HG03139 (cell line): ENCODE measurements around the gene DNAJB14.

ENCODE experiments used
- ATAC-seq: cut with Tn5 transposase; IDR thresholded peaks from one replicate; pipeline ENCODE4 v1.9.1; 2021; ENCODE audit not compliant: unreplicated experiment

DNAJB14 gene

DNA sequence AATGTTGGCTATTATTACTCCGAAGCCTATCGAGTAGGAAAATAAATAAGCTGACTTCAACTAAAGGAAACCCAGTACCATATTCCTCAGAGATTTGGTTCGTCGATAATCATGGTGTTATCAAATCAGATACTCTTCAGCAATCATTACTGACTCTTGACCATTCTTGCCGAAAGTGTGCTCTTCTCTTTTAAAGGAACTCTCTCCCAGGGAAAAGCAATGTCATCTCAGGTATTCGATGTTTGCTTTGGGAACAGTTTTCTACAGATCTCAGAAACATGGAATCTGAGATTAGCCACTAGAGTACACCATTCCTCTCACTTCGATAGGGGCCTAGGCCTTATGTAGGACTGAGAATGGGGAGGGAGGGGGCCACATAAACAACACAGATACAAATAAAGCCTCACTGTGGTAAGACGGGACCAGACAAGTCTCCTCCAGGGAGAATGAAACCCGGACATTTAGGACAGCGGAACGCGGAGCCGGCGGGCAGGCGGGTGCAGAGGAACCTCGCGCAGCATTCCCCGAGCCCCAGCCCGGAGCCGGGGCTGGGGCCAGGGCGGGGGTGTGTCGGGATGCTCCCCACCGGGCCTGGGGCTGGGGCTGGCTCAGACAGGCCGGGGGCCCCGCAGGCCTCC, 581 bp downstream of the DNAJB14 start:
- ATAC-seq = peak; percentile 0

DNA sequence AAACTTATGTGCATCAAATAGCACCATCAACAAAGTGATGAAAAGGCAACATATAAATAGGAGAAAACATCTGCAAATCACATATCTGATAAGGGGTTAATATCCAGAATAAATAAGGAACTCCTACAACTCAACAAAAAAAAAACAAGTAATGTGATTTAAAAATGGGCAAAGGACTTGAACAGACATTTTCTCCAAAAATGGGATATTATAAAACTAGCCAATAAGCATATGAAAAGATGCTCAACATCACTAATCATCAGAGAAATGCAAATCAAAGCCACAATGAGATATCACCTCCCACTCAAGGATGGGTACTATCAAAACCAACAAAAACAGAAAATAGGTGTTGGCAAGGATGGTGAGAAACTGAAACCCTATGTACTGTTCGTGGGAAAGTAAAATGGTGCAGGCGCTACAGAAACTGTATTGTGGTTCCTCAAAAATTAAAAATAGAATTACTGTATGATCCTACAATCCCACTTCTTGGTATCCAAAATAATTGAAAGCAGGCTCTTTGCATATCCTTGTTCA, 2.4 kb downstream of the DNAJB14 start:
- no peak for ATAC-seq

DNA sequence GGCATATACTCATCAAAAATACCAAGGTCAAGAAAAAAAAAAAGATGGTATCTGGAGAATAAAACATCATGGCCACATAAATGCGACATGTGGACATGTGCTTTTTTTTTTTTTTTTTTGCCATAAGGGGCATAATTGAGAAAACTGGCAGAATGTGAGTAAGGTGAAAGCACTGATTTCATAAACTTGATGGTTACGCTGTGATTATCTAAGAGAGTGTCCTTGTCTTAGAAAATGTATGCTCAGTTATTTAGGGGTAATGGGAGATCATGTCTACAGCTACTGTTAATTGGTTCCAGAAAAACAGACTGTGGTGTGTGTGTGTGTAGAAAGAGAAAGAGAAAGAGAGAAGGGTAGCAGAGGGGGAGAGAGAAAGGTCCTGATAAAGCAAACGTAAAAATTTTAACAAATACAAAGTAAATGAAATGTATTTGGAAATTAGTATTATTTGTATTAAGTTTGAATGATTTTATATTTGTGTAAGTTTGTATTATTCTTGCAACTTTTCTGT, 8.1 kb downstream of the DNAJB14 start:
- ATAC-seq = no peak

DNA sequence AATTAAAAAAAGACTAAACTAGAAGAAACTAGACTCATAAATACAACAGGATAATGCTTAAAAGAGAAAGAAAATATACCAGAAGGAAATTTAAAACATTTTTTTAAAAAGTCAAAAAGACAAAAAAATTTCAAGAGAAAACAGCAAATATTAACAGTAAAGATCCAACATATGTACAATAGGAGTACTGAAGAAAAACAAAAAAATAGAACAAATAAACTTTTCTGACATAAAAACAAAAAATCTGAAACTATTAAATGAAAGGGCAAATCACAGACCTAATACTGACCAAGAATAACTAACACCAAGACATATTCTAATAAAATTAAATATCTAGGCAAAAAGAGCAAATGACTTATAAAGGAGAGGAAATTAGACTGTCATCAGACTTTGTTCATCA, 11.5 kb downstream of the DNAJB14 start:
- no peak for ATAC-seq

DNA sequence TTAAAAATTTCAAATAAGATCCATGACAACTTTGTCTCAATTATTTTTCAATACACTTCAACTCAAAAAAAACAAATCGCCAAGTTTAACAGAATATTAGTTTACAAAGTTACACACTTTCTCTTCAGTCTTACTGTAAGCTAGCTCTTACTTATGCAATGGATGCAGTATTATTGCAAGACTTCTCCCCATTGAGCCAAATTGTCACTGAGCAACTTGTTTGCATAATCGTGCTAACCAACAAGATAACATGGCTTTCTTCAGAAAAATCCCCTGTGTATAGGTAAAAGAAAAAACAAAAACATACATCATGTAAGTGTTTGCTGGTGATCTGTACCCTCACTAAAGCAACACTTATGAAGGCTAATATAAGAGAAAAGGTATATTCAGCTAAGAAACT, 18.9 kb downstream of the DNAJB14 start:
- ATAC-seq = no peak

DNA sequence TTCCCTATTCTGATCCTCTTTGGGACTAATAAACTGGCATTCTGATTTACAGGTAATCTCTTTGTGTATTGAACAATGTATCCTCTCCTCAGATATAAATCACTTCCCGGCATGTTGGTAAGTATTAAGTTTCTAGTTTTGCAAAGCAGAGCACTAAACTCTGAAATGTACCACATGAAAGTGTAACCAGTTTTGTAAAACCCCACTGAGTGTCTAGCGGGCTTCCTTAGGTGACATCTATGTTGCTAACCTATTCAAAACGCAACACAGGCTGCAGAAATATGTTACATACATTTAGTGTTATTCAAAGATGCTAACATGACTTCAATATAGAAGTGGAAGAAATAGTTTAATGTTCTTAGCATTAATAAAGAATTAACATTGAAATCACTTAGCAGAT, 25.2 kb downstream of the DNAJB14 start:
- ATAC-seq = no peak

DNA sequence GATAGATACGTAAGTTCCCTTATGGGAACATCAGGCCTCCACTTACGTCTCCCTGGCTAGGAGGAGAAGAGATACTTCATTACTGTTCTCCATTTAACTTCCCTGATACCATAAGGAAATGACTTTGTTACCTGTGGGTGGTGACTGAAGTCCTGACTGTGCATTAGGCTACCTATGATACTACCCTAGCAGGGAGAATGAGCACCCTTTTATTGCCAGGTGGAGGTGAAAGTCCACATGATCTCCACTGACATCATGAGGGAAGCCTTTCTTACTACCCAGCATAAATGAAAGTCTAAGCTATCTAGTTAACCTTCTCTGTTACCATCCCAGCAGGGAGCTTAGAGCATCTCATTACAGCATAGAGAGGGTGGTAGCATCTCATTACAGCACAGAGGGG, 27.8 kb downstream of the DNAJB14 start:
- ATAC-seq = no peak

DNA sequence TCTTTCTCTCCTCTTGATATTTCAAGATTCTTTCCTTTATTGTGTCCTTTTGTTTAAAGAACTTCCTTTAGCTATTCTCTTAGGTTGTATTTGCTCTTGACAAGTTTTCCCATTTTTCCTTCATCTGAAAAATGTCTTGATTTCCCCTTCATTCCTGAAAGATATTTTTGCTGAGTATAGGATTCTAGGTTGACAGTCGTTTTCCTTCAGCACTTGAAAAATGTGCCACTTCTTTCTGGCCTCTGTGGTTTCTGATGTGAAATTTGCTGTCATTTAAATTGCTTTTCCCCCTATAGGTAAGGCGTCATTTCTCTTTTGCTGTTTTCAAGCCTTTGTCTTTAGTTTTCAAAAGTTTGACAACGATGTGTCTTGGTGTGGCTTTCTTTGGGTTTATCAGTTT, 28.8 kb downstream of the DNAJB14 start:
- no peak for ATAC-seq

DNA sequence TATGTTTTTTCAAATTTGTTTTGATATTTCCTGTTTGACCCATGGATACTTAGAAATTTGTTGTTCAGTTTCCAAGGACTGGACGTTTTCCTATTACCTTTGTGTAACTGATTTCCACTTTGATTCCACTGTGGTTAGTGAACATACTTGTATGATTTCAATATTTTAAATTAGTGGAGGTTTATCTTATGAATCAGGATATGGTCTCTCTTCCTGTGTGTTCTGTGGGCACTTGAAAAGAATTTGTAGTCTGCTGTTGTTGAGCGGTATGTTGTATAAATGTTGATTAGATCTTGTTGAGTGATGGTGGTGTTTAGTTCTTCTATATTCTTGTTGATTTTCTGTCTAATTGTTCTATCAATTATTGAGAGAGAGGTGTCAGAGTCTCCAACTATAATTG, 31.0 kb downstream of the DNAJB14 start:
- ATAC-seq = no peak

DNA sequence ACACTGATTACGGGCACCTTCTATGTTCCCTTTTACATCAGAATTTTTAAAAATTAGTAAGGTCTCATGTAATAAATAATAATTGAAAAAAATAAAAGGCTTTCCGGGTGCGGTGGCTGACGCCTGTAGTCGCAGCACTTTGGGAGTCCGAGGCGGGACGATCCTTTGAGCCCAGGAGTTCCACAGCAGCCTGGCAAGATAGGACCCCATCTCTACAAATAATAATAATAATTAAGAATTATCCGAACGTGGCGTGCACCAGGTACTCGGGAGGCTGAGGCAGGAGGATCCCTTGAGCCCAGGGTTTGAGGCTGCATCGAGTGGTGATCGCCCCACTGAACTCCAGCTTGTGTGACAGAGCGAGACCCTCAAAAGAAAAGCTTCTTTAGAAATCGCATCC, 51.4 kb downstream of the DNAJB14 start:
- no peak for ATAC-seq

DNA sequence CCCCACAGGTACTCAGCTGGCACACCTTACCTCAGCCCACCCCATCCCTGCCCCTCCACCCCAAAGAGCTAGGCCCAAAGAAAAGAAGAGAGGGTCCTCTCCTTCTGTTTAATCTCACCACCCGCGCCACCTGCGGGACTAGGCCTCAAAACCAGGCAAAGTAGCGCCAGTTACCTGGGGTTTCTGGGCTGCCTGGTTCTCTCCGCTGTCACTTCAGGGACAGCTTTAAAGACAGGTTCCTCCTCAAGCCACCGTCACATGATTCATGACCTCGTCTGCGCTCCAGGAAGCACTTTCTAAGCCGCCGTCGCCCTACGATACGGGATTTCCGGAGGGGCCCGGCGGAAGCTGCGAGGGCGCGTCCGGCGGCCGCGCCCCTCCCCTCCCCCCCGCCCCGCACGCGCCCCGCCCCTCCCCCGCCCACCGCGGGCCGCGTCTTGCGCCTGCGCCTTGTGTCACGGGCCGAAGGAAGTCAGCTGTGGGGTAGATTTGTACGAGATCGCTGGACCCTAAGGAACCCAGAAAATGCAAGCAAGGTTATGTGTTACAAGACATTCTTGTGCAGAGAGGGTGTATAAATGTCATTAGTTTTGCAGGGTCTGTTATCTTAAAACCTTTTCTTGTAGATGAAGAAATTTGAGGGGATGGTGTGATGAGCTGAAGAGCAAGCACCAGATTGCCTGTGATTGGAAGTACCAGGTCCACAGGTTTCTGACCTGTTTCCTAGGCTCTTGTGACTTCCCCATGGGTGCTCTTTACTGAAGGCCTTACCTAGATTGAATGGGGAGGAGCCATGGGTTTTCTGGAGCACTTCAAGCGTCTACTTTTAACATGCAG, 52.0 kb downstream of the DNAJB14 start, which contains the start of gene LAMTOR3:
TSS of gene LAMTOR3 (minus strand) at position 267 of the 837 bp plus-strand sequence. CDS start 464 bp downstream, outside the sequence.
- peak; percentile 99 for ATAC-seq

DNA sequence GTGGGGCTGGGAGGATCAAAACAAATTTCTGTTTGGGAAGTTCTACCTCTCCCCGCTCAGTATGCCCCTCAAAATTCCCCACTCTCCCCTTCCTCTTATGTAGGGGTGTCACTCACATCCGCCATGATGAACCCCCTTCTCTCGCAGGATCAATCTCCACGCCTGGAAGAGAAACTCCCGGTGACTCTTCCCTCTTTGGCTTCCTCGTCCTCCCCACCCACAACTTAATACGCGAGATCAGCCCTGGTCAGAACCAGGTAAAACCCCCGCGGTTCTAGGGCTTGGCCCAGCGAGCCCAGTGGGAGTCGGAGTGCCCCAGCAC, 52.6 kb downstream of the DNAJB14 start:
- peak; percentile 1 for ATAC-seq

DNA sequence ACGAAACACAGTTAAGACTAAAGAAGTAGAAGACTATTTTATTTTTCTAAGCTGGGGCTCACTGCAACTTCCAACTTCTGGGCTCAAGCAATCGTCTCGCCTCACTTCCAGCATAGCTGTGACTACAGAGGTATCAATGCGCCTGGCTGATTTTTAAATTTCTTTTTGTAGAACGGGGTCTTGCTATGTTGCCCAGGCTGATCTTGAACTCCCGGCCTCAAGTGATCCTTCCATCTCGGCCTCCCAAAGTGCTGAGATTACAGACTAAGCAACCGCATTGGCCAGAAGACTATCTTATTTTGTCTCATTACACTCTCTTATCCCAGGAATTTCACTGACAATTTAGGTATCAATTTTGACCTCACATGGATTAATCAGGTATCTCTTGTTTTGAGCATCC, 53.4 kb downstream of the DNAJB14 start:
- ATAC-seq = no peak

DNA sequence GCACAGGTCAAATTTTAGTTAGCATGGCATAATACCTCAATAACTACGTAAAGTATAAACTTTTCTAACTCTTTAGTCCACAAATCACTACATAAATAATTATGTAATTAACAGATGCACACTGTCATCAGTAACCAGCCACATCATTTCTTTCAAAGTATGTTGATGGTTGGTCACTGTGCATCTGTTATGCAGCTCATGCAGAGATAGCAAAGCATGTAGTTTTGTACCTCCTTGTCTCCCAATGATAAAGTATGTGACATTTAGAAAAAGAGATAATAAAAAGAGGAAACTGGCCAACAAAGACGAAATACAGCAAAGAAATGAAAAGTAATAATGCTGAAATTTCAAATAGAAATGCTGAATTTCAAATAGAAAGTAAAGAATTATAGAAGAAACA, 55.1 kb downstream of the DNAJB14 start:
- ATAC-seq = no peak

DNA sequence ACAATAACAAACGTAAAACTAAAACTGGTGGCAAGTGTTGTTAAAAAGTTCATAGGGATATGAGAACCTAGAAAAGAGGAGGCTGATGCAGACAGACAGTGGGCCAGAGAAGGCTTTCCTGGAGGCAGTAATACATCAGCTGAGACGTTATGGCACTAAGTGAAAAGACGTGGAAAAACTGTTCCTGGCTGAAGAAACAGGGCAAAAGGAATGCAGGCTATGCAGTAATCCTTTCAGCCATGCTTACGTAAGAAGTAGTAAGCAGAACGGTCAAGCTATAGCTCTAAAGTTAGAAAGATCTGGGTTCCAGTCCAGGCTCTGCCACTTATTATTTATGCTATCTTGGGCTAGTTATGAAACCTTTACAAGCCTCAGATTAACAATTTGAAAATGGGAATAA, 58.6 kb downstream of the DNAJB14 start:
- no peak for ATAC-seq

DNA sequence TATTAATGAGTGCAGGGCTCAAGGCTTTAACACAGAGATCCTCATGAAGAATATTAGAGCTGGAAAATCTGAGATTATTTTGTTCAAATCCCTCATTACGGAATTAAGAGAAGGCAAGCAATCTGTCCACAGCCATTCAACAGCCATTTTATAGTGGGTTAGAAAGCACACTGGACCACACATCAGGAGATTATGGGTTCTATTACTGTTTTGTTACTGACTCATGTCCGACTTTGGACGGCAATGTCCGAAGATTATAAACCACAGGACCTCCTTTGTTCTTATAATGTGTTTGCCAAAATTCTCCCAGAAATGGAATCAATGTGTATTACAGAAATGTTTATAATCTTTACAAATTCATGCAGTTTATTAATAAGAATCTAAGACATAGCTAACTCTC, 60.3 kb downstream of the DNAJB14 start:
- ATAC-seq = no peak

DNA sequence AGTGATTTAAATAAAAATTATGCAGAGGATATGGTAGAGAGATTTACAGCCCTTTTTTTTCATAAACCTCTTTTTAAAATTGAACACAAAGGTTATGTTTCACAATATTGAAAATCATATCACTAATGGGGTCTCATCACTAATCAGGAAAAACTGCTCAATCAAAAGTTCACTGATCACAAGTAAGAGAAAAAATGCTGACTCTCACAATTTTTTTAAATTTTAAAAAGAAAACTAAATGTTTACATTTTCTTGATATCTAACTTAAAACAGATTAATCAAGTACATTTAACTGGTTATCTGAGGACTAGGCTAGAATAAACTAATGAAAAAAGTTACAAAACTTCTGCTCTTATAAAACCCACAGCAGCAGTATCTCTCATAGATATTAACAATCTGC, 60.7 kb downstream of the DNAJB14 start:
- ATAC-seq = no peak

DNA sequence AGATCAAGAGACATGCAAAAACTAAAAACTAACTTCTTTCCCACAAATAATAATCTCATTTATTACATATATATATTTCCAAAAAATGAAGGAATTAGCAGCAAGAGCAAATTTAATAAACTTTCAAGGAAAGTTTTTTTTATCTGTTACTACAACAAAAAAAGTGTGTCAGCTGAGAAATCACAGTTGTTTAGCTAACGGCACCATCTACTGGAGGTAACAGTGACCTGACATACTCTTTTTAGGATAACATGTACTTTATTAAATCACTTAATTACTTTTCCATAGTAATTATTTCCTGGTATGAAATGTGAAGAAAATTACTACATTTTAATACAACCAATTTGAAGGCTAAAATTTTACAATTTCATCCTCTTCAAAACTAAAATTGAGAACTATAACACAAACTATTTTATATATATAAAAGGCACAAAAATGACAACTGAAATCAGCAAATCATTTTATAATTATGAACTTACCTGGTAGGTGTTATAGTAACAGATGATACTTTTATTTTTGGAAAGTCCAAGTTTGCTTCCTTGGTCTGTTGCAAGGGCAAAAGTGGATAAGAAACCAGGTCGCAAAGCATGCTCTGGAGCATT, 61.3 kb downstream of the DNAJB14 start:
- no peak for ATAC-seq

DNA sequence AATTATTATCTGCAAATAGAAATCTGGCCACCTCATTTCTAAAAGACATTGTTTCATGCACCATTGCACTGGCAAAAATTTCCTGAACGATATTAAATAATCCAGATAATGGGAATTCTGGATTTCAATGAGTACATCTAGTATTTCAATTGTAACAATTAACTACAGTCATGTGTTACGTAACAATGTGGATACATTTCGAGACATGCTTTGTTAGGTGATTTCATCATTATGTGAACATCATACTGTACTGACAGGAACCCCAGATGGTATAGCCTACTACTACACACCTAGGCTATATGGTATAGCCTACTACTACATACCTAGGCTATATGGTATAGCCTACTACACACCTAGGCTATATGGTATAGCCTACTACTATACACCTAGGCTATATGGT, 67.0 kb downstream of the DNAJB14 start:
- no peak for ATAC-seq

DNA sequence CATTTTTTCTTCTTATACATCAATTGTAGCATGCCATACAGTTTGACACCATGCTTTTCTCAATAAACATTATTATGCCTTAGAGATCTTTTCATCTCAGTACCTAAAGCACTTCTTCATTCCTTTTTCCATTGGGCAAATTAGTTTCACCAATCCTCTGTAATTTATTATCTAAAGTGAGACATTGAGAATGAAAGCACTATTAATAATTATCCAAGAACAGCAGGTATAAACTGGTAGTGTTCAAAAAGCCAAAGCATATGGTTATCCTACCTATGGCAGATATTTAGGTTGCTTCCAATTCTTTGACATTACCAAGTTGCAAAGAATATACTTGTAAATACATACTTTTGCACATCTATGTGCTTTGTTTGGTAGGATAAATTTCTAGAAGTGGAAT, 67.8 kb downstream of the DNAJB14 start:
- no peak for ATAC-seq

DNA sequence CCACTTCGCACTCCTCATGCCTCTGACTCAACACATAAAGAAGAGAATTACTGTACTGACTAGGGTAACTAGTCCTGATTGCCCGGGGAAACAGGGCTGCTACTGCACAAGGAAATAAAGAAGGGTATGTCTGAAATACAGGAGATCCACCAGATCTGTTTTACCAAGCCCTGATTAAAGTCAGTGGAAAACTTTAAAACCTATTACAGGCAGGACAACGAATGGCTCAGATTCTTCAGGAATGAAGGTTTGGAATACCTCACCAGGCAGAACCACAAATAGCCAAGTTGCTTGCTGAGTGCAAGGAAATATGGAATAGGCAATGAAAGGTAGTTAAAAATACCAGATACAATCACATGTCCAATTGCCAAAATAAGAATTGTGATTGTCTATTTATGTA, 69.5 kb downstream of the DNAJB14 start:
- ATAC-seq = no peak

DNA sequence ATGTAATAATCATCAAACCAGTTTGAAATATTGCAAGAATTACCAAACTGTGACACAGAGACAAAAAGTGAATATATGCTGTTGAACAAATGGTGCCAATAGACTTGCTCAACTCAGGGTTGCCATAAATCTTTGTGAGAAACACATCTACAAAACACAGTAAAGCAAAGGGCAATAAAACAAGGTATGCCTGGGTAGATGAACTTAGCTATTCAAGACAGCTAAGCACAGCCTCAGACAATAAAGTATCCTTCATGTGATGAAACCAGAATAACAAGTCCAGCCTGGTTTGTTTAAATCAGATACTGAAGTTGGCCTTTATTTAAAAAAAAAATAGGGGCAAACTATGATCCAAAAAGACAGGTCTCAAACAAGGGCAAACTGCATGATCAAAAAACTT, 71.3 kb downstream of the DNAJB14 start:
- ATAC-seq = no peak
